Fibroblast of mammary gland (primary cell): ENCODE data around the gene FMN1.

ENCODE experiments used
- DNase-seq: peaks from one replicate; pipeline ENCODE4 v3.0.0-alpha.2; 2010; ENCODE audit warnings: low read depth
- H3K4me3 ChIP-seq: 2 replicates; pipeline ENCODE4 v1.5.1; 2011; ENCODE audit warnings: low read depth, mild to moderate bottlenecking, low read length, moderate library complexity; ENCODE audit not compliant: control insufficient read depth
- CTCF ChIP-seq: conservative IDR thresholded peaks from 2 replicates; pipeline ENCODE4 v1.5.1; 2011; ENCODE audit warnings: low read depth, low read length, inconsistent platforms; ENCODE audit not compliant: control insufficient read depth, insufficient read depth

Gene FMN1

GRCh38 chr15:33194704-33195670, at the start of gene FMN1:
Gene FMN1 (minus strand): TSS chr15:33194714. CDS start chr15:33154914, 39,800 bp downstream.
- no peak for TF ChIP-seq CTCF
- DNase-seq = peak; percentile 86

GRCh38 chr15:33243869-33244268, 49.4 kb upstream of the FMN1 start:
- DNase-seq = peak; percentile 67
- no peak overlapping the region for H3K4me3 ChIP-seq
- TF ChIP-seq CTCF = no peak

More at GRCh38 chr15:33194704-33195670, at the start of gene FMN1:
- peak within 1 kb of the TSS; percentile 61 for H3K4me3 ChIP-seq

GRCh38 chr15:33243393-33243792, 48.9 kb upstream of the FMN1 start:
- peak; percentile 36 for DNase-seq
- no peak overlapping the region for H3K4me3 ChIP-seq
- no peak for TF ChIP-seq CTCF

- no peak overlapping the region for H3K4me3 ChIP-seq
- TF ChIP-seq CTCF = peak; percentile 58
- DNase-seq = peak; percentile 33
Measured at GRCh38 chr15:33242669-33243191, 48.2 kb upstream of the FMN1 start.

GRCh38 chr15:33242165-33242564, 47.7 kb upstream of the FMN1 start:
- peak; percentile 43 for DNase-seq
- no peak for TF ChIP-seq CTCF
- H3K4me3 ChIP-seq = no peak overlapping the region

GRCh38 chr15:33236841-33237509, 42.5 kb upstream of the FMN1 start:
- no peak for DNase-seq
- TF ChIP-seq CTCF = no peak
- no peak overlapping the region for H3K4me3 ChIP-seq
